Measurements from ENCODE around the gene CACFD1.
A peak's percentile ranks its signal among the peaks of the same experiment; 100 is the strongest.

The CACFD1 gene

DNA sequence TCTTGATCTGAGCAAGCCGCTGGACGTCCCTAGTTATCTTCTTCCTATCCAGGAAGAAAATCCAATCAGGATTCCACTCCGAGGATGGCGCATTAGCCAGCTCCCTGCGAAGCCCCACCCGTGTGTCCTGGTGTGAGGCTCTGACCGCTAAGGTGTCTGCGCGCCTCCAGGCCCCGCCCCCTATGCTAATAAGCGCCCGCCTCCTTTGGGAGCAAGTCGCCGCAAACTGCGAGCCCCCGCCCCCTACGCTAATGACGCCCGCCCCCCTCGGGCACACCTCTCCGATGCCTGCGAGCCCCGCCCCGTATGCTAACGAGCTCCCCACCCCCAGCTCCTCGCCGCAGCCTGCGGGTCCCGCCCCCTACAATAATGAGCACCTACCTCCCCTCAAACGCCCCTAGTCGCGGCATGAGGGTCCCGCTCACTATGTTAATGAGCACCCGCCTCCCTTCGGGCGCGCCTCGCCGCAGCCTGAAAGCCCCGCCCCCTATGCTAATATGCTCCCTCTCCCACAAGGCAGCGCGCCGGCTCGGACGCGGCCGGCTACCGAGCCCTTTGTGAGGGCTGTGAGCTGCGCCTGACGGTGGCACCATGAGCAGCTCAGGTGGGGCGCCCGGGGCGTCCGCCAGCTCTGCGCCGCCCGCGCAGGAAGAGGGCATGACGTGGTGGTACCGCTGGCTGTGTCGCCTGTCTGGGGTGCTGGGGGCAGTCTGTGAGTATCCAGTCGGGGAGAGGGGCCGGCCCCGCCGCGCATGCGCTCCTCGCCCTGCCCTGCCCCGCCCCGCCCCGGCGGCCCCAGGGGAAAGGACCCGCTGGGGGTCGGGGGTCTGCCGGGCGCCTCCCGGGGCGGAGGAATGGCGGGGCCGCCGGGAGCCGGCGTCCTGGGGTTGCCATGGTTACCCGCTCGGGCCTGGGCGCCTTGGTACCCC lies at the start of gene CACFD1:
Gene CACFD1, plus strand, starts transcription at position 503 of the 929 bp plus-strand sequence. Its CDS starts 89 bp downstream, at position 592.
- peak; percentile 98 to 100 for DNase-seq

GRCh38 chr9:133415170-133415569 lies 44.6 kb upstream of the CACFD1 start:
- no peak for DNase-seq

- peak; percentile 97 for DNase-seq
Observed at GRCh38 chr9:133417541-133418461, 42.0 kb upstream of the CACFD1 start, which contains the start of gene REXO4. Gene REXO4, minus strand, starts transcription at chr9:133418010. Its CDS starts 166 bp downstream, at chr9:133417844.

DNA sequence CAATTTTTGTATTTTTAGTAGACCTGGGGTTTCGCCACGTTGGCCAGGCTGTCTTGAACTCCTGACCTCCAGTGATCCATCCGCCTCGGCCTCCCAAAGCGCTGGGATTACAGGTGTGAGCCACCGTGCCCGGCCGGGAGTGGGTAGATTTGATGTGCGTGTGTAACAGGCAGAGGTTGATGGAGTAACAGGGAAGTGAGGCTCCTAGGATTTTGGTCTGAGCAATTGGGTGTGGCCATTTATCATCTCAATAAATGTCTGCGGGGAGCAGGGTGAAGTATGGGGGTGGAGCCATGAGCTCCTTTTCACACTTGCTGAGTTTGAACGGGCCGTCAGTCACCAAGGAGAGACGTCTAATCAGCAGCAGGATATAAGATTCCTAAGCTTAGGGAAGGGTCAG lies 40.8 kb upstream of the CACFD1 start:
- DNase-seq = no peak

DNA sequence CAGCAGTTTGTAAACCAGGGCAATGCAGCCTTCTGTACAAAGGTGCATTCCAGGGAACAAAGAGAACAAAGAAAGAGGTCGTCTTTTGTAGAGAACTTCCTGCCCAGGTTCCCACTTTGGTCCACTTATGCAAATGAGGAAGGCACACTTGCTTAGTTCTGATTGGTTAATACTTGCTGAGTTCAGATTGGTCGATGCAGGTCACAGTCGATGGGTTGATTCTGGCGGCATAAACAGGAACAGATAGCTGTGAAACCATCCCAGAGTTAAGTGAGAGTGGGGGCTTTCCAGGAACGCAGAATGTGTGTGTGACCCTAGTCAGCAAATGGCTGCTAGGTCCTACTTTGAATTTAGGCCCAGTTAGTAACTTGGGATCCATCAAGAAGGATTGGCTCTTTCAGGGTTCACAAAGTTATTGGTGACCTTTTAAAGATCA lies 39.4 kb upstream of the CACFD1 start:
- DNase-seq = no peak

DNA sequence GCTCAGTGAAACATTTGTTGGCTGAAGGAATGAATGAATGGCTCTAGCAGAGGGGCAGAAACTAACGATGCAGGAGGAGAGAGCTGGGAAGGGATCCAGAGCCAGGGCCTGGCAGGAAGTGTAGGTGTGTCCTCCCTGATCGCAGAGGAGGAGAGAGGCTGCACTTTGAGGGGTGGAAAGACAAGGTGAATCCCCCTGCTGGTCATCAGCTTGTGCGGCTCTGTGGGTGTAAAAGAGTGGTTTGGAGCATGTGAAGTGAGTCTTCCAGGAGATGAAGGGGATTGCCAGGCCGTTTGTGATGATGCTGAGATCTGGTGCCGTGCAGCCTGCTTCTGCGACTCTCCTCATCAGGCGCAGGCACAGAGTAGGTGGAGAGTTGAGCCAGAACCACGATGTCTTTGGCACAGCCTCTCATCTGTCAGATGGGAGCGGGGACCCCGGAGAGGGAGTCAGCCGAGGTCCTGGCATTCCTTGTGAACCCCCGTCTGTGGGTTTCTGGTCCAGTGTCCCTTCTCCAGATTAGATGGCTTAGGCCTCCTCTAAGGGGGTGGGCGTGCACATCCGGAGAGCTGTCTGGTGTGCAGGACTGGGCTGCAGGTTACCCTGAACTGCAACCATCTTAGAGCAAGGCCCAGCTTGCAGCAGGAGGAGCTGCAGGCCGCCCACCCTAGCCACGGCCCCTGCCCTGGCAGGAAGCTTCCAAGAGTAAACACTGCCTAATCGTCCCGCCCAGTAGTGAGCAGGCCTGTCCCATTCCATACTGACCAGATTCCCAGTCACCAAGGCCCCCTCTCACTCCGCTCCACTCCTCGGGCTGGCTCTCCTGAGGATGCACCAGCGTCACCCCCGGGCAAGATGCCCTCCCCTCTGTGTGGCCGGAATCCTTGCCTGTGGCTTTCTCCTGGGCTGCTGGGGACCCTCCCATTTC lies 37.9 kb upstream of the CACFD1 start, which contains the start of gene ADAMTS13:
Gene ADAMTS13, plus strand, starts transcription at position 753 of the 928 bp plus-strand sequence. Its CDS starts 77 bp downstream, at position 830.
- DNase-seq = no peak

DNA sequence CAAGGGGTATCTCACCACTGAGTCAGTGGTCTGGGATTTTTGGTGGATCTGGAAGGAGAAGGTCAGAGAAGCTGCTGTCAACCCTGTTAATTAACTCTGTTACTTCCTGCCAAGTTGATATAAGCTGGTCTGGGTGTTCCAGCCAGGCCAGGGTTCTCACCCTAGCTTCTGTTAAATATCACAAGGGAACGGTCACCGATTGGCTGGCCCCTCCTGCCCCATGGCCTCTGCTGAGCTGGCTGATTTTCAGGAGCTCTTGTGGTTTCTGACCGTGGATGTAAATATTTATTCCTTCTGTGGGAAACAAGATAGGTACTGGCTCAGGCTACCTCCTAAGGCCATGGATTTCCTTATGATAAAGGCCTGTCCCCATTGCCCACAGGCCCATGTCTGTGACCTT lies 36.6 kb upstream of the CACFD1 start:
- DNase-seq = no peak

DNA sequence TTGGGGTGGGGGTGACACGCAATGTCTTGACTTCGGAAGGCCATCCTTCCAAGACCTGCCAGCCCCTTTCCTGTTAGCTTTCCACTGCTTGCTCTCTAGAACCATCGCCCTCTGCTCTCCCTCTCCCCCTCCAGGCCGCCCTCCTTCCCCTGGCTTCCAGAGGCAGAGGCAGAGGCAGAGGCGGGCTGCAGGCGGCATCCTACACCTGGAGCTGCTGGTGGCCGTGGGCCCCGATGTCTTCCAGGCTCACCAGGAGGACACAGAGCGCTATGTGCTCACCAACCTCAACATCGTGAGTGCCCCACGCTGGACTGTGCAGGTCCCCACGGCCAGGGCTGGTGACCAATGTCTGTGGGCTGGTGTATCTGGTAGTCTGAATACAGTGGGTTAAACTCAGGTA lies 35.6 kb upstream of the CACFD1 start:
- DNase-seq = no peak

GRCh38 chr9:133425049-133425632 lies 34.6 kb upstream of the CACFD1 start:
- peak in 1 of 2 experiments; percentile 33 for DNase-seq

- DNase-seq = no peak
Observed at GRCh38 chr9:133426011-133426410, 33.8 kb upstream of the CACFD1 start.

DNA sequence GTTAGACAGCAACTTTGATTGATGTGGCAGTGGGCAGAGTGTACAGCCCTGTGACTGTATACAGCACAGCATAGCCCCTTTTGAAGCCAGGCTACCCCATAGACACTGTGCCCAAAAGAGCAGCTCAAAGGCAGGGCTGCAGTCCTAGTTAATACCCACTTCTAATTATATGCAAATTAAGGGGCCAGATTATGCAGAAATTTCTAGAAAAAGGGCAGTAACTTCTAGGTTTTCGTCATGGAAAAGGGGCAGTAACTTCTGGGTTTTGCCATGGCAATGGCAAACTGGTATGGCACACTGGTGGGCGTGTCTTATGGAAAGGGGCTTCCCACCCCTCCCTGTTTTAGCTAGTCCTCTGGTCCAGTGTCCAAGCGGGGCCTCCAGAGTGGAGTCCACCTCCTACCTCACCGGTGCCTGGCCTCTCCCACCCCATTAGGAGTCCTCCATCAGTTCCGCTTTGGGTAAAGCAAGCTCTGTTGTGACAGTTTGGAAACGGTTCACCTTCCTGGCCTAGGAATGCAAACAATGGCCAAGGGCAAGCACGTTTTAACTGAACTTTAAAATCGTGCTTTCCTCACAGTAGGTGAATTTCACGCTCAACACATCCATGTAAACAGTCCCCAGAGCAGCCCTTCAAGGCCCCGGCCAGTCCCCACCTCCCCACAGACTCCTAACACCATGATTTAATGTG lies 32.0 kb upstream of the CACFD1 start:
- DNase-seq = no peak

DNA sequence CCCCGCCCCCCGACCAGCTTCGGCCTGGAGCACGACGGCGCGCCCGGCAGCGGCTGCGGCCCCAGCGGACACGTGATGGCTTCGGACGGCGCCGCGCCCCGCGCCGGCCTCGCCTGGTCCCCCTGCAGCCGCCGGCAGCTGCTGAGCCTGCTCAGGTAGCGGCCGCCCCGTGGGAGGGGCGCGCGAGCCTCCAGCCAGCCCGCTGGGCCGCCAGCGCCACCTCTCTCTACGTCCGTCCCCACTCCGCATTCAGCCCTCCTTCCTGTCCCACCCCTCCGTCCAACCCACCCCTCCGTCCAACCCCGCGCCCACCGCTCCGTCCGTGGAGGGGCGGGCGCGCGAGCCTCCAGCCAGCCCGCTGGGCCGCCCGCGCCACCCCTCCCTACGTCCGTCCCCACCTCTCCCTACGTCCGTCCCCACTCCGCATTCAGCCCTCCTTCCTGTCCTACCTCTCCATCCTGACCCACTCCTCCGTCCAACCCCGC lies 31.1 kb upstream of the CACFD1 start:
- DNase-seq = peak; percentile 39 to 67

GRCh38 chr9:133429214-133429613 lies 30.6 kb upstream of the CACFD1 start:
- no peak for DNase-seq

GRCh38 chr9:133429641-133430161 lies 30.1 kb upstream of the CACFD1 start:
- DNase-seq = peak in 1 of 2 experiments; percentile 45

- no peak for DNase-seq
Observed at GRCh38 chr9:133430244-133430643, 29.5 kb upstream of the CACFD1 start.

- DNase-seq = no peak
Observed at GRCh38 chr9:133433351-133433843, 26.4 kb upstream of the CACFD1 start.

DNA sequence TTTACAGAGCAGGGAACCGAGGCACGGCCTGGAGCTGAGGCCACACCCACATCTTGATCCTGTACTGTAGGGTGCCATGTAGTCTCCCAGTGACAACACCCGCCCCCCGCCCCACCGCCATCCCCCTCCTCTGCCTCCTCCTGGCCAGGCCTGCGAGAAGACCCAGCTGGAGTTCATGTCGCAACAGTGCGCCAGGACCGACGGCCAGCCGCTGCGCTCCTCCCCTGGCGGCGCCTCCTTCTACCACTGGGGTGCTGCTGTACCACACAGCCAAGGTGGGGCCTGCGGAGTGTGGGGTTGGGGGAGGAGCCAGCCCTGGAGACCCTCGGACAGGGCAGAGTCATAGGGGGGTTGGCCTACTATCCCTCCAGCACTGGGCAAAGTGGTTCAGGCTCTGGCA lies 23.1 kb upstream of the CACFD1 start:
- DNase-seq = no peak

- DNase-seq = no peak
Observed at GRCh38 chr9:133437753-133438531, 21.8 kb upstream of the CACFD1 start.

DNA sequence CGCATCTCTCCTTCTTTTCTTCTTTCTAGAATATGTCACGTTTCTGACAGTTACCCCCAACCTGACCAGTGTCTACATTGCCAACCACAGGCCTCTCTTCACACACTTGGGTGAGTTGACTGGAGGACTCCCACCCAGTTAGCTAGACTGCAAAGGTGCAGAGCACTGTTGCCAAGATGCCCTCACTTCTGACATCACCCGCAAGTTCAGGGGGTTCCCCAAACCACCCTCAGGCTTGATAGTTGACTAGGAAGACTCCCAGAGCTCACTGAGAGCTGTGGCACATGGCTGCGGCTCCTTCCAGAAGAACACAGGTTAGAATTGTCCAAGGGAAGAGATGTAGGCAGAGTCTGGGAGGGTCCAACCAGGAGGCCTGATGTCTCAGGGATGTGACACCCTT lies 20.4 kb upstream of the CACFD1 start:
- DNase-seq = no peak

GRCh38 chr9:133440874-133441273 lies 18.9 kb upstream of the CACFD1 start:
- no peak for DNase-seq

All from NCI-H524 (cell line).